Transverse colon (tissue), 4 donors: ENCODE results near the gene IGSF21. TPM values are rescaled to one million over a fixed set of nuclear protein-coding genes. Genes with fewer than 3 reads are reported as not detected.

Source experiments
- DNase-seq: peaks from one replicate; pipeline ENCODE4 v3.0.0-alpha.2; 2019
- H3K27ac ChIP-seq, 4 donors: fragments of 200-600 bp; sonication (generic); 2 replicates each; pipeline ENCODE4 v1.5.1; 2016 to 2018; ENCODE audit warnings: inconsistent platforms in 4 of 4
- H3K27me3 ChIP-seq: fragments of 200-600 bp; sonication (generic); 2 replicates; pipeline ENCODE4 v1.5.1; 2017; ENCODE audit warnings: inconsistent platforms
- H3K36me3 ChIP-seq, 4 donors: fragments of 200-600 bp; sonication (generic); 2 replicates each; pipeline ENCODE4 v1.5.1; 2017 to 2019; ENCODE audit warnings: inconsistent platforms in 4 of 4
- H3K4me1 ChIP-seq, 4 donors: fragments of 200-600 bp; sonication (generic); 2 replicates each; pipeline ENCODE4 v1.5.1; 2017 to 2020; ENCODE audit warnings: inconsistent platforms in 4 of 4
- H3K4me3 ChIP-seq, 4 donors: fragments of 200-600 bp; sonication (generic); 1 replicate in 1 of 4; 2 replicates in 3 of 4; pipeline versions ENCODE4 v1.5.1 to v1.6.1; 2017 to 2019; ENCODE audit warnings: inconsistent platforms in 4 of 4
- H3K9me3 ChIP-seq, 2 donors: fragments of 200-600 bp; sonication (generic); 2 replicates each; pipeline ENCODE4 v1.5.1; 2017 to 2019; ENCODE audit warnings: inconsistent platforms in 2 of 2
- CTCF ChIP-seq, 5 experiments: fragments of 200-600 bp in 3 of 5; fragments of 450-650 bp in 2 of 5; sonication (generic) in 3 of 5; IDR thresholded peaks; 1 replicate in 2 of 5; 2 replicates in 3 of 5; pipeline ENCODE4 v1.5.1; 2016 to 2017; ENCODE audit warnings: antibody characterized with exemption in 5 of 5, inconsistent platforms in 3 of 5, mild to moderate bottlenecking in 2 of 5, moderate library complexity in 1 of 5
- EP300 ChIP-seq: sonication (generic); formaldehyde crosslinking; IDR thresholded peaks from one replicate; pipeline ENCODE4 v1.6.1; 2017; ENCODE audit warnings: antibody characterized with exemption, low read depth
- POLR2A ChIP-seq: fragments of 450-650 bp; IDR thresholded peaks from one replicate; pipeline ENCODE4 v1.6.1; 2016; ENCODE audit warnings: antibody characterized with exemption, mild to moderate bottlenecking, moderate library complexity
- POLR2AphosphoS5 ChIP-seq, 3 donors: sonication (generic); formaldehyde crosslinking; IDR thresholded peaks; one replicate each; pipeline ENCODE4 v1.6.1; 2016; ENCODE audit warnings: antibody characterized with exemption in 3 of 3
- WGBS, 2 donors: methylation state at CpG; one replicate each; pipeline ENCODE4 v1.1.5; 2018; ENCODE audit warnings: low coverage in 1 of 2; 5-methylcytosine and 5-hydroxymethylcytosine counted together
- in situ Hi-C, 4 donors: fragments of 200-750 bp; cut with MboI; loops; one replicate each; pipeline versions ENCODE4 v1.15.0 to v1.15.1; 2017; ENCODE audit warnings: low sequenced_read_pairs in 3 of 4, low pct_ligation_motif_present in 1 of 4, low pct_unique_long_range_greater_than_20kb in 1 of 4
- intact Hi-C: fragments of 100-400 bp; cut with DNase I; formaldehyde crosslinking; loops from one replicate; pipeline ENCODE4 v1.15.1; 2023; ENCODE audit warnings: low total_unique reads
- total RNA-seq, 4 donors: library from RNA; depleted of rRNA; stranded (reverse); fragments of >200 nt; gene quantifications; one replicate each; pipeline ENCODE4 v1.1.0, GENCODE V29; 2016

The IGSF21 gene
- total RNA-seq, 4 donors from 2014 or later, result 1.1 to 6.8 (median 1.6) TPM; not detected in 1

DNA sequence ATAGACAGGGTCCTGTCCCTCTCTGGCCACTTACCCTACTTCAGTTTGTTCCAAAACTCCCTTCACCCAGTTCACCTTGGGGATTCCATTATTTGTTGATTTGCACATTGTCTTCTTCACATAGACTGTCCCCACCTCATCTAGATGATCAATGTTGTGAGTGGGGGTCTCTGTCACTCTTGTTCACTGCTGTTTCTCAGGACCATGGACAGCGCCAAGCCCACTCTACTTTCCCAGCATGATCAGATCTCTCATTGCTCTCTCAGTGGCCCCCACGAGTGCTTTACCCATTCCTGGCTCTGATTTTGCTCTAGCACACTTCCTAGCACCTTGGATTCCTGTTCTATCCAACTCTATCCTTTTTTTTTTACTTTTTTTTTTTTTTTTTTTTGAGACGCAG is 45.4 kb upstream of the IGSF21 start:
- Histone ChIP-seq H3K4me1 (no peaks in the 10 kb centered on the region), H3K36me3 (no peaks in the 10 kb centered on the region), H3K9me3 (no peaks in the 10 kb centered on the region), H3K4me3 (no peak overlapping the region), H3K27ac (no peak overlapping the region), H3K27me3 (peaks cover 64% of the 10 kb centered on the region)
- in situ Hi-C loops (no loop called here), intact Hi-C loops (no loop called here)
- WGBS, 2 donors, result 56 to 61% methylated on average over 2 to 3 of the region's 3 CpGs
- DNase-seq, result no peak
- no peak for TF ChIP-seq POLR2AphosphoS5 (IDR thresholded peaks at IDR 0.05)
- TF ChIP-seq CTCF (IDR thresholded peaks at IDR 0.05), result no peak

GRCh38 chr1:18064534-18064933 is 43.1 kb upstream of the IGSF21 start:
- no peaks in the 10 kb centered on the region for H3K9me3 ChIP-seq
- WGBS, 2 donors, result 4 to 7% methylated on average over 6 to 7 of the region's 7 CpGs
- no peak for TF ChIP-seq POLR2AphosphoS5 (IDR thresholded peaks at IDR 0.05)
- no peak for TF ChIP-seq EP300
- no peak for TF ChIP-seq CTCF (IDR thresholded peaks at IDR 0.05)
- no peak for TF ChIP-seq POLR2A
- no peak for DNase-seq
- peaks cover 41% of the 10 kb centered on the region for H3K27me3 ChIP-seq
- no peak overlapping the region for H3K4me3 ChIP-seq
- in situ Hi-C loops, result no loop called here
- H3K4me1 ChIP-seq, result no peaks in the 10 kb centered on the region
- intact Hi-C loops, result no loop called here
- no peak overlapping the region for H3K27ac ChIP-seq
- no peaks in the 10 kb centered on the region for H3K36me3 ChIP-seq

- Histone ChIP-seq H3K27ac (no peak overlapping the region), H3K4me1 (no peaks in the 10 kb centered on the region), H3K27me3 (peaks cover 30% of the 10 kb centered on the region), H3K36me3 (no peaks in the 10 kb centered on the region), H3K9me3 (no peaks in the 10 kb centered on the region), H3K4me3 (no peak overlapping the region)
- in situ Hi-C loops, result no loop called here
- TF ChIP-seq CTCF (IDR thresholded peaks at IDR 0.05), result no peak
- 82% methylated on average over 5 of the region's 5 CpGs; no CpG with 5 or more reads in 1 of the 2 donors for WGBS, 2 donors
- intact Hi-C loops, result no loop called here
- no peak for DNase-seq
Measured at GRCh38 chr1:18066576-18066975, 41.0 kb upstream of the IGSF21 start.

- in situ Hi-C loops (no loop called here), intact Hi-C loops (no loop called here)
- no peaks in the 10 kb centered on the region for H3K4me1 ChIP-seq
- peaks cover 16% of the 10 kb centered on the region for H3K27me3 ChIP-seq
- DNase-seq, result no peak
- no peaks in the 10 kb centered on the region for H3K9me3 ChIP-seq
- H3K27ac ChIP-seq, result no peak overlapping the region
- no peaks in the 10 kb centered on the region for H3K36me3 ChIP-seq
- no peak overlapping the region for H3K4me3 ChIP-seq
- WGBS, 2 donors, result 66% methylated on average over 4 of the region's 4 CpGs; no CpG with 5 or more reads in 1 of the 2 donors
- TF ChIP-seq POLR2AphosphoS5 (IDR thresholded peaks at IDR 0.05) (no peak), CTCF (IDR thresholded peaks at IDR 0.05) (no peak), POLR2A (no peak), EP300 (no peak)
Measured at GRCh38 chr1:18069903-18070302, 37.7 kb upstream of the IGSF21 start.
